ENCODE measurements around the gene PI4KA. TPM values are rescaled to one million over a fixed set of nuclear protein-coding genes. Genes with fewer than 3 reads are reported as not detected.

Gene PI4KA
- polyA plus RNA-seq, 1 of the 3 experiments (the other 2 are of a cell fraction) = 30.0 TPM

DNA sequence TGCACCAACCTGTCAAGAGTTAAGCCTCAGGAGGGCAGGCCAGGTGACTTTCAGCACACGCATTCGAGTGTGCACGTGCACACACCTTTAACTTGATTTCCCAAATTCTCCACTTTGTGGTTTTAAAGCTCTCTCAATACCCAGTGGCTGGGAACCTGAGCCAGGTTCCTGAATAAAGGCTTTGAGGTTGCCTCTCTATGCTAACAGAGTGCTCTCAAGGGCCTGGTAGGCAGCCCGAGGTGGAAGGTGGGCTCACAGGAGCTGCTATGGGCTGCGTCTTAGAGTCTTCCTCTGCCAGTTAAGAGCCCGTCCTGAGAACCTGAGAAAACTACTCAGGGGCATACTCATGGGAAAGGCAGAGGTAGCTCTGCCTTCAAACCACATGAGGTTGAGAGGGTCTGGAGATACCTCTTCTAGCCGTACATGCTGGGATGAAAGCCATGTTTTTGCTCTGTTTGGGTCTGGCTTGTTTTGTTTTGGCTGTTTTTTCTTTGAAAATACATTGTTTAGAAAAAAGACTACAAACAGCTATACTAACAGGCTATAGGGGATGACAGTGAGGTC lies 96.3 kb downstream of the PI4KA start:
- Histone ChIP-seq H3K27me3 (ENCODE audit: insufficient read depth) (no peaks in the 10 kb centered on the region), H3F3A (replicated peaks; ENCODE audit: insufficient read depth) (no peaks in the 10 kb centered on the region), H3K79me2 (ENCODE audit: insufficient read depth) (no peaks in the 10 kb centered on the region), H4K20me1 (ENCODE audit: insufficient read depth) (no peaks in the 10 kb centered on the region), H3K4me2 (no peak overlapping the region), H2AFZ (ENCODE audit: low read depth) (no peak overlapping the region), H3K4me3 (ENCODE audit: low read depth in 2 of 2, low read length in 1 of 2) (no peak overlapping the region), H3K9ac (no peak overlapping the region), H3K4me1 (ENCODE audit: control insufficient read depth in 1 of 2, insufficient read depth in 2 of 2, low read depth in 1 of 2, low read length in 1 of 2) (no peaks in the 10 kb centered on the region), H3K9me3 (no peaks in the 10 kb centered on the region), H3K36me3 (replicated peaks in 1 of 2; ENCODE audit: control insufficient read depth in 1 of 2, insufficient read depth in 2 of 2, low read length in 1 of 2) (peaks cover 6 to 29% of the 10 kb centered on the region in 2 experiments), H3K9me2 (no peaks in the 10 kb centered on the region), H3K27ac (ENCODE audit: low read depth in 2 of 2, low read length in 1 of 2) (no peak overlapping the region)
- ChIA-PET POLR2A (interaction anchor here (0.7 kb wide), 1 partner anchor 59 kb away, joined by 4 read pairs; no protein-coding TSS in a partner anchor), CTCF (interaction anchor here (0.8 to 3.1 kb wide), 6 partner anchors 8 to 42 kb away, joined by 3 to 15 read pairs (median 5); no protein-coding TSS in a partner anchor)
- DNase-seq = no peak
- no peak for TF ChIP-seq PBX3 (IDR thresholded peaks at IDR 0.05)
- no peak for TF ChIP-seq MEF2A (IDR thresholded peaks at IDR 0.05; ENCODE audit: borderline replicate concordance, low read depth)
- no peak for TF ChIP-seq GABPA (IDR thresholded peaks at IDR 0.05; ENCODE audit: low read depth)
- no peak for TF ChIP-seq TEAD4 (IDR thresholded peaks at IDR 0.05; ENCODE audit: borderline replicate concordance, insufficient read depth)
- TF ChIP-seq FOSL2 (IDR thresholded peaks at IDR 0.05; ENCODE audit: borderline replicate concordance, low read depth) = no peak
- no peak for TF ChIP-seq SMC3 (IDR thresholded peaks at IDR 0.05; ENCODE audit: low read depth, low read length)
- no peak for TF ChIP-seq MAX (IDR thresholded peaks at IDR 0.05; ENCODE audit: low read depth)
- TF ChIP-seq, protein P1, sequence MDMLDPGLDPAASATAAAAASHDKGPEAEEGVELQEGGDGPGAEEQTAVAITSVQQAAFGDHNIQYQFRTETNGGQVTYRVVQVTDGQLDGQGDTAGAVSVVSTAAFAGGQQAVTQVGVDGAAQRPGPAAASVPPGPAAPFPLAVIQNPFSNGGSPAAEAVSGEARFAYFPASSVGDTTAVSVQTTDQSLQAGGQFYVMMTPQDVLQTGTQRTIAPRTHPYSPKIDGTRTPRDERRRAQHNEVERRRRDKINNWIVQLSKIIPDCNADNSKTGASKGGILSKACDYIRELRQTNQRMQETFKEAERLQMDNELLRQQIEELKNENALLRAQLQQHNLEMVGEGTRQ (IDR thresholded peaks at IDR 0.05; ENCODE audit: borderline replicate concordance, low read depth, low read length) = no peak
- TF ChIP-seq EZH2phosphoT487 (IDR thresholded peaks at IDR 0.05; ENCODE audit: borderline replicate concordance, low read depth) = no peak
- no peak for TF ChIP-seq IRF3 (IDR thresholded peaks at IDR 0.05; ENCODE audit: low read depth, low read length)
- TF ChIP-seq RAD21 (IDR thresholded peaks at IDR 0.05; ENCODE audit: low read length) = no peak
- TF ChIP-seq EP300 (IDR thresholded peaks at IDR 0.05; ENCODE audit: borderline replicate concordance in 1 of 2, low read depth in 1 of 2, low read length in 1 of 2) = no peak
- TF ChIP-seq, protein P2, sequence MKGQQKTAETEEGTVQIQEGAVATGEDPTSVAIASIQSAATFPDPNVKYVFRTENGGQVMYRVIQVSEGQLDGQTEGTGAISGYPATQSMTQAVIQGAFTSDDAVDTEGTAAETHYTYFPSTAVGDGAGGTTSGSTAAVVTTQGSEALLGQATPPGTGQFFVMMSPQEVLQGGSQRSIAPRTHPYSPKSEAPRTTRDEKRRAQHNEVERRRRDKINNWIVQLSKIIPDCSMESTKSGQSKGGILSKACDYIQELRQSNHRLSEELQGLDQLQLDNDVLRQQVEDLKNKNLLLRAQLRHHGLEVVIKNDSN (IDR thresholded peaks at IDR 0.05; ENCODE audit: borderline replicate concordance, low read depth) = no peak
- no peak for TF ChIP-seq SIN3A (IDR thresholded peaks at IDR 0.05; ENCODE audit: borderline replicate concordance, low read depth, low read length)
- no peak for TF ChIP-seq FOXM1 (IDR thresholded peaks at IDR 0.05; ENCODE audit: low read depth)
- TF ChIP-seq NRF1 (IDR thresholded peaks at IDR 0.05; ENCODE audit: low read depth, low read length) = no peak
- TF ChIP-seq, protein P3, sequence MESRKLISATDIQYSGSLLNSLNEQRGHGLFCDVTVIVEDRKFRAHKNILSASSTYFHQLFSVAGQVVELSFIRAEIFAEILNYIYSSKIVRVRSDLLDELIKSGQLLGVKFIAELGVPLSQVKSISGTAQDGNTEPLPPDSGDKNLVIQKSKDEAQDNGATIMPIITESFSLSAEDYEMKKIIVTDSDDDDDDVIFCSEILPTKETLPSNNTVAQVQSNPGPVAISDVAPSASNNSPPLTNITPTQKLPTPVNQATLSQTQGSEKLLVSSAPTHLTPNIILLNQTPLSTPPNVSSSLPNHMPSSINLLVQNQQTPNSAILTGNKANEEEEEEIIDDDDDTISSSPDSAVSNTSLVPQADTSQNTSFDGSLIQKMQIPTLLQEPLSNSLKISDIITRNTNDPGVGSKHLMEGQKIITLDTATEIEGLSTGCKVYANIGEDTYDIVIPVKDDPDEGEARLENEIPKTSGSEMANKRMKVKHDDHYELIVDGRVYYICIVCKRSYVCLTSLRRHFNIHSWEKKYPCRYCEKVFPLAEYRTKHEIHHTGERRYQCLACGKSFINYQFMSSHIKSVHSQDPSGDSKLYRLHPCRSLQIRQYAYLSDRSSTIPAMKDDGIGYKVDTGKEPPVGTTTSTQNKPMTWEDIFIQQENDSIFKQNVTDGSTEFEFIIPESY (IDR thresholded peaks at IDR 0.05; ENCODE audit: borderline replicate concordance, low read depth) = no peak
- no peak for TF ChIP-seq ELF1 (IDR thresholded peaks at IDR 0.05)
- TF ChIP-seq YY1 (IDR thresholded peaks at IDR 0.05; ENCODE audit: low read depth) = no peak
- no peak for TF ChIP-seq CHD2 (IDR thresholded peaks at IDR 0.05; ENCODE audit: low read length, partially characterized antibody)
- 87% methylated on average over 4 of the region's 7 CpGs for WGBS (ENCODE audit: low lambda C conversion rate)

Data from SK-N-SH (cell line).